ENCODE measurements around the gene UTY.
"Not testable (repeated sequence)": the region's sequence is repeated elsewhere in the genome, so short reads cannot be mapped to it uniquely, and the experiment has no call there.

UTY gene

DNA sequence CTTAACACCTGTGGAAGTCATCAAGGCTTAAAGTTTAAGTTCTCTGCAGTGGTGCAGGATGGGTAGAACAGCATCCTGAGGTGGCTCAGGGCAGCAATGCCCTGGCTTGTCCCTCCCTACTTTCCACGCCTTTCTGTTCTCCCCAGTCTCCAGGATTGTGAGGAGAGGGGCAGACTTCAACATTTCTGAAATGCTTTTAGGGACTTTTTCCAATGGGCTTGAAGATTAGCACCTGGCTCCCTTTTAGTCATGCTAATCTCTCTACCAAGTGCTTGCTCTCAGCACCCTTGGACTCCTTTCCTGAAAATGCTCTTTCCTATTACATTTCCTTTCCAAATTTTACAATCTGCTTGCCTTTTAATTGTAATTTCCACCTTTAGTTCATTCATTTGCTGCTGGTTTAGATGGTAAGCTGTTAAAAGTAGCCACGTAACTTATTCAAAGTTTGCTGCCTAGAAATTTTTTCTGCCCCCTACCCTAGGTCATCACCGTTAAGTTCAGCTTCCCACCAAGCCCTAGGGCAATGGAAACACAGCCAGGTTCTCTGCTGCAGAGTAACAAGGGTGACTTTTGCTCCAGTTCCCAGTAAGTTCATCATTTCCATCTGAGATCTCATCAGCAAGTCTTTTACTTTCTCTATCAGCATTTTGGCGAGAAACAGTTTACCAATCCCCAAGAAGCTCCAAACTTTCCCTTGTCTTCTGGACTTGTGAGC lies 183.5 kb downstream of the UTY start:
- DNase-seq, result no peak

DNA sequence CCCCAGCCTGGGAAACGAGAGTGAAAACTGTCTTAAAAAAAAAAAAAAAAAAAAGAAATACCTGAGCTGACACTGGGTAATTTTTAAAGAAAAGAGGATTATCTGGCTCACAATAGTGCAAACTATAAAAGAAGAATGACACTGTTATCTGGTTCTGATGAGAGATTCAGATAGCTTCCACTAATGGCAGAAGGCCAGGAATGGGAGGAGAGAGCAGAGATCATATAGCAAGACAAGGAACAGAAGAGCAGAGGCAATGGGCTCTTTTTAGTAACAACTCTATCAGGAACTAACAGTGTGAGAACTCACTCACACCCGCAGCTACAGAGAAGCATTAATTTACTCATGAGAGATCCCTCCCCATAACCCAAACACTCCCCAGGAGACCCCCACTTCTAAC lies 184.8 kb downstream of the UTY start:
- DNase-seq, result no peak

DNA sequence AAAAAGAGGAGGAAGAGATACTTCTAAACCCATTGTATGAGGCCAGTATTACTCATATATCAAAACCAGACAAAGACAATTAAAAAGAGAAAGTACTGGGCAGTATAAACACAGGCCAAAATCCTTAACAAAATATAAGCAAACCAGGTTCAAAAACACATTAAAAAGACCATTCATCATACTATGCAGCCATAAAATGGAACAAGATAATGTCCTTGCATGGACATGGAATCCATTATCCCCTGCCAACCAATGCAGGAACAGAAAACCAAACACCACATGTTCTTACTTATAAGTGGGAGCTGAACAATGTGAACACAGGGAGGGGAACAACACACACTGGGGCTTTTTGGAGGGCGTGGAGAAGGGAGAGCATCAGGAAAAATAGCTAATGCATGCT lies 188.6 kb downstream of the UTY start:
- DNase-seq, result no peak

DNA sequence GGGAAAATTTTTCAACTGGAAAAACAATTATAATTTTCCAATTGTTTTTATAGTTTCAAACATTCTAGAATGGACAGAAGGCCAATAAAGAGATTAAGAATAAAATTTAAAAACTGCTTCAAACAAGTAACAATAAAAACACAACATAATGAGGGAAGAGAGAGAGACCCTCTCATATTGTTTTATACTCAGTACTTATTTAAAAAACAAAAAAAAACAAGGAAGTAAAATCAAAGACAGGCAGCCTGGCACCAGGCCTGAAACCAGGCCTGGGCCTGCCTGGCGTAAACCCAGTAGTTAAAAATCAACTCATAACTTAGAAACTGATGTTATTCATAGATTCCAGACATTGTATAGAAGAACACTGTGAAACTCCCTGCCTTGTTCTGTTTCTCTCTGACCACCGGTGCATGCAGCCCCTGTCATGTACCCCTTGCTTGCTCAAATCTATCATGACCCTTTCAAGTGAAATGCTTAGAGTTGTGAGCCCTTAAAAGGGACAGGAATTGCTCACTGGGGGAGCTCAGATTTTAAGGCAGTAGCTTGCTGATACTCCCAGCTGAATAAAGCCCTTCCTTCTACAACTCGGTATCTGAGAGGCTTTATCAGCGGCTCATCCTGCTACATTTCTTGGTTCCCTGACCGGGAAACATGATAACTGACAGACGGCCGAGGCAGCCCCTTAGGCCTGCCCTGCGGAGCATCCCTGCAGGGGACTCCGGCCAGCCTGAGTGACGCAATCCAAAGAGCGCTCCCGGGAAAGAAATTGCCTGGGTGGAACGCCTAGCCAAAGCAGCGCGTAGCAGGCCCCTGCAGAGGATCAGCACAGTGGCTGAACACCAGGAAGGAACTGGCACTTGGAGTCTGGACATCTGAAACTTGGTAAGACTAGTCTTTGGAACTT lies 197.4 kb downstream of the UTY start:
- not testable (repeated sequence) for DNase-seq

DNA sequence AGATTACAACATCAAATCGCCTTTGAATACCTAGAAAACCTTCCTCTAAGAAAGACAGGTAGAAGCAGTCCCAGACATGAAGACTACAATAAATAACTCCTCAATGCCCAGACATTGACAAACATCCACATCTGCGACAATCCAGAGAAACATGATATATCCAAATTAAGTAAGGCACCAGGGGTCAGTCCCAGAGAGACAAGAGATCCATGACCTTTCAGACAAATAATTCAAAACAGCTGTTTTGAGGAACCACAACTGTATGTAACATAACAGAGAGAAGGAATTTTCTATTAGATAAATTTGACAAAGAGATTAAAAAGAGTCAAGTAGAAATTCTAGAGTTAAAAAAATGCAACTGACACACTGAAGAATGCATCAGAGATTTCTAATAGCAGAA lies 200.3 kb downstream of the UTY start:
- DNase-seq, result no peak

DNA sequence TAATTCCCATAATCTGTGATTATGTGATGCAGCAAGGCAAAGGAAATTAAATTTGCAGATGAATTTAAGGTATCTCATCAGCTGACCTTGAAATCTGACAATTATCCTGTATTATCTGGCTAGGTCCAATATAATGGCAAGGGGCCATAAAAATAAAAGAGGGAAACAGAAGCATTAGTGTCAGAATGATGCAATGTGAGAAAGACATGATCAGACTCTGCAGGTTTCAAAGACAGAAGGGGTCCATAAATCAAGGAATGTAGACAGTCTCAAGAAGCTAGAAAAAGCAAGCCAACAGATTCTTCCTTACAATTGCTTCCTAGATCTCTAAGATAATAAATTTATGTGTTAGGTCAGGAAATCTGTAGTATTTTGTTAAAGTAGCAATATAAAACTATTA lies 208.1 kb downstream of the UTY start:
- DNase-seq, result no peak

DNA sequence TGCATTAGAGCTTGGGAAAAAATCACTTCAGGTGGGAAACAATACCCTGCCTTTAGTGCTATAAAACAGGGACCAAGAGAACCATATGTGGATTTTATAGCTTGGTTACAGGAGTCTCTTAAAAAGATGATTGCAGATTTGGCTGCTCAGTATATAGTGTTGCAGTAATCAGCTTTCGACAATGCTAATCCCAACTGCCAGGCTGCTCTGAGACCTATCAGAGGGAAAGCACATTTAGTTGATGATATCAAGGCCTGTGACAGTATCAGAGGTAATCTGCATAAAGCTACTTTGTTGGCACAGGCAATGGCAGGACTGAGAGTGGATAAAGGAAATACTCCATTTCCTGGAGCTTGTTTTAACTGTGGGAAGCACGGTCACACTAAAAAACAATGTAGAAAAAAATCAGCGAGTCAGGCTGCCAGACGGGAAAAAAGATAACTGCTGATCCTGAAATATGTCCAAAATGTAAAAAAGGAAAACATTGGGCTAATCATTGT lies 225.8 kb downstream of the UTY start:
- not testable (repeated sequence) for DNase-seq

DNA sequence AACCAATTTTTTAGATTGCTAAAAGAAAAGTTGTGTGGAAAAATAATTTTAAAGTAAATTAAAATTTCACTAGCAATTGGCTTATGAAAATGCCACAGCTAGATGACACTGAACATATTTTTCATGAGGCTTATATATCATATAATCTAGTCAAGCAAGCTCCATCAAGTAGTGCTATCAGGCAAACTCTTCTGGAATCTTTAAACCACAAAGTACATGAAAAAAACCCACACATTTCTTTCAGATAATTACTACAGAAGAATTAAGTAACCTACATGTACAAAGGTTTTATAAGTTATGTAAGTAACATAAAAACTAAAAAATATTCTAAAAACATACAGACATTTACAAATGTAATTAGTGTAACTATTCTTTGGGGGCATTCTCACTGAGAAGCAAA lies 229.4 kb downstream of the UTY start:
- no peak for DNase-seq

DNA sequence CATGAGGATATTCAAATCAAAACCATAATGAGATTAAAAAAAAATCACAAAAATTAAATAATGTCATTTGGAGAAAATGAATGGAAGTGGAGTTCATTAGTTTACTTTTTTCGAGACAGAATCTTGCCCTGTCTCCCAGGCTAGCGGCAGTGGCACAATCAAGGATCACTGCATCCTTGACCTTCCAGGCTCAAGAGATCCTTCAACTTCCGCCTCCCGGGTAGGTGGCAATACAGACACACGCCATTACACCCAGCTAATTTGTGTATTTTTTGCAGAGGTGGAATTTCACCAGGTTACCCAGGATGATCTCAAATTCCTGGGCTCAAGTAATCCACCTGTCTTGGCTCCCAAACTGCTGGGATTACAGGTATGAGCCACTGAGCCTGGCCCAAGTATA lies 236.1 kb downstream of the UTY start:
- DNase-seq, result no peak

DNA sequence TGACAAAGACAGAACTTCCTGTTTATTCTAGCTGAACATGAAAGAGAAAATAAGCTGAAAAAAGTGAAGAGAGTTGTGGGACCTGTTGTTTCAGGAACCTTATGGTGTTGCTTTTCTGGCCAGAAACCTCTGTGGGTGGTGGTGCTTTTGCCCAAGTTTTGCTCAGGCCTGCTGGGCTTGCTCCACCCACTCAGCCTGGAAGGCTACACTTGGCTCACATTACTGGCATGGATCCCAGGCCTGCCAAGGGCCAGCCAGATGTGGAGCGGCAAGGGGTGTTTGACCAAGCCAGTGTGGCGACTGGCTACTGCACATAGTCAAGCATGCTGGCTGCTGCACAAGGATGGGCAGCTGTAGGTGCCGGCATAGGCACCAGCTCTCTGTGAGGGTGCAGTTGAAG lies 245.9 kb downstream of the UTY start:
- DNase-seq, result peak; percentile 71

DNA sequence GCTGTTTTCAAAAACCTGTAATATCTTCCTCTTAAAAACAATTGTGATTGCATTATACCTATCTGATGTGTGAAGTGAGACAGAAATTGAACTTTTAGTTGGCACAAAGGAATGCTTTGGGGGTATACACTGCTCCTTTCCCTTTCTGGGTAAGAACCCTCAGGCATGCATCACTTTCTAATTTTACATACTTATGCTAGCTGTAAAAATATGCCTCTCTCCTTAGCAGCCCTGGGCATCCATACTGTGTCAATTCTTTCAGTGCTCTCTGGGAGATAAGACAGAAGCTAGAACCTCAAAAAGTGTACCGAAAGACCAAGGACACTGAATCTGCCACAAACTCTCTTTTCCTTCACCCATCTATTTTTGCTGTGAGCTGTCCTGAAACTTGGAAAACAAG lies 246.7 kb downstream of the UTY start:
- no peak for DNase-seq

DNA sequence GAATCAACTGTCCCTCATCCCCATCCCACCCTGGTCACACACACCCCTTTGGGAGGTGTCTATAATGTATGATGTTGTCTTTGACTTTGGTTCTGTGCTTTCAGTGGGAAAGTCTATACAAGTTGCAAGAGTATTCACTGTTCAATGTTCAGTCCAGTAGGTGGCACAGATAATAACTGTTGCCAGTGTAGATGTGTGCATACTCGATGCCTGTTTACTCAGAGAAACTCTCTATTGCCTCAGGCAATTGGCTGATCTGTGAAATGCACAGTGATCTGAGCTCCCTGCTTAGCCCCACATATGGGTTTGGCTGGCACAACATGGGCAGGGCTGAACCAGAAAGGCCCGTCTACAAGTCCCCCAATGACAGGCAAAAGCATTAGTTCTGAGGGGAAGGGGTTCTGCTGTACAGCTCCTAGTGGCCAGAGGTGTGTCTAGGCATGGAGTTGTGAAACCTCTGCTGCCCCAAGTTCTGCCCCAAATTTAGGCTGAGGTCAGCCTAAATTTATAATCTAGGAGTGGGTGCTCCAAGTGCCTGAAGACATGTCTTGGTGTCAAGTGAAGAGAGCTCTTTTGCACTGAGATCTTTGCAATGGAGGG lies 252.4 kb downstream of the UTY start:
- no peak for DNase-seq

DNA sequence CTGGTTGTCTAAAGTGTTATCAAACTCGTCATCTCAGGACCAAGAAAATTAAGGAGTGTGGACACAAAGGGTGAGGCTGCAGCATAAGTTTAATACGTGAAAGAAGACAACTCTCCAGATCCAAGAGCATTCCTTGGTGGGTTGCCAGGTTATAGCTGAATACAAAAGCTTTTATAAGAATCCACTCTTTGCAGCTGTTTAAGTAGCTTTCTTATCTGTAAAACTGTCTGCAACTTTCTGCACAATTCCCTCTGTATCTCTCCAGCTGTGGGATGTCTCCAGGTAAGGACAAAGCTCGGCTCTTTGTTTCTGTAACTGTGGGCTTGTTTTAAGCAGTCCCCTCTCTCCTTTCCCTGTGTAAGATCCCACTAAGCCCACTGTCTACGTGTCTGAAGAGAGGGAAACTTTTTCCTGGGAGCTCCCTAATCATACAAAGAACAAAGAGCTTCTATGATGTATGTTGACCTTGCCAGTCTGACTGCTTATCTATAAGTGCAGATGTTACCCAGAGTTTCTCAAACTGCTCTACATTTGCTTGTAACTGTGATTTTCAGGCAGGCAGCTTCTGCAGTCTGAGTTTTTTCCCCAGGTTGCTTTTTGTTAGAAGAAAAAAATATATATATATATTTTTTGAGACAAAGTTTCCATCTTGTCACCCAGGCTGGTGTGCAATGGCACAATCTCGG lies 268.7 kb downstream of the UTY start:
- no peak for DNase-seq

DNA sequence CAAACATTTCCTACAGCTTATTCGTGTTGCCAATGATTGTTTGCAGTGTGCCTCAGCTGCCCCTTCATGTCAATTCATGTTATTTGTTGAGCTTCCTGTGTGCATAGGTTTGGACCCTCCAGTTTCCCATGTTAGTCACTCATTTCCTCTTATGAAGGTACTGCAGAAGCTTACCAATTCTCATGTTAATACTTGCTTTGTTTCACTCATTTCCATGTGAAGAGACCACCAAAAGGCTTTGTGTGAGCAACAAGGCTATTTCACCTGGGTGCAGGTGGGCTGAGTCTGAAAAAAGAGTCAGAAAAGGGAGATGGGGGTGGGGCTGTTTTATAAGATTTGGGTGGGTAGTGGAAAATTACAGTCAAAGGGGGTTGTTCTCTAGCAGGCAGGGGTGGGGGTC lies 274.6 kb downstream of the UTY start:
- no peak for DNase-seq
